Activated T-cell treated with anti-CD3 and anti-CD28 coated beads for 24 hours (primary cell): ENCODE results near the gene SEC14L3.

Source experiments
- DNase-seq: peaks from one replicate; pipeline ENCODE4 v3.0.0-alpha.2; 2020; ENCODE audit warnings: low read depth

The SEC14L3 gene

DNA sequence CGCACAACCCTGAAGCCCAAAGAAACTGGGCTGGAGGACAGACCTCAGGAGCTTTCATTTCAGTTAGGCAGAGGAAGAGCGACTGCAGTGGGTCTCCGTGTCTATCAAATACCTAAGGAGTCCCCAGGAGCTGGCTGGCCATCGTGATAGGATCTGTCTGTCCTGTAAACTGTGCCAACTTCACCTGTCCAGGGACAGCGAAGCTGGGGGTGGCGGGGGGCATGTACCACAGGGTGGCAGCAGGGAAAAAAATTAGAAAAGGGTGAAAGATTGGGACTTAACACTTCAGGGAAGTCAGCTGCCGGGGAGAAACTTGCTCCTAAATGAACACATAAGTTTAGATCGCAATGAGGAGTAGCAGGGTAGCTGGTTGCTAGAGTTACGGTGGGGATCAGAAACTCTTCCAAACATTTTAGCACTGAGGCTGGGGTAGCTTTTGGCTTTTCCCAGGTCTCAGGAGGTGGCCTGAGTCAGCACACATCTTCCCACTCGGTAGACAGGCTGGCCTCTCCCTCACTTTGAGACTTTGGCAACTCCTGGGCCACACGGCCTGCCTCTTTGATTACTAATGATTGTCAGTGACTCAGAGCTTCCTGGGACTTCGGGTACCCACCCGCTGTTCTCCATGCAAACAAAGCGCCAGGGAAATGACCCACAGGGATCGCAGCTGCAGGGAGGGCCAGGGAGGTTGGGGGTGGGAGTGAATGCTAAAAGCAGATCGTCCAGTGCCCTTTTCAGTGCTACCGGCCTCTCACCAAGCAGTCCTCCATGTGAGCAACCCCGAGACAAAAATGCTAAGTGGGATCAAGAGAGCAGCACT is 49.1 kb downstream of the SEC14L3 start:
- DNase-seq = no peak

DNA sequence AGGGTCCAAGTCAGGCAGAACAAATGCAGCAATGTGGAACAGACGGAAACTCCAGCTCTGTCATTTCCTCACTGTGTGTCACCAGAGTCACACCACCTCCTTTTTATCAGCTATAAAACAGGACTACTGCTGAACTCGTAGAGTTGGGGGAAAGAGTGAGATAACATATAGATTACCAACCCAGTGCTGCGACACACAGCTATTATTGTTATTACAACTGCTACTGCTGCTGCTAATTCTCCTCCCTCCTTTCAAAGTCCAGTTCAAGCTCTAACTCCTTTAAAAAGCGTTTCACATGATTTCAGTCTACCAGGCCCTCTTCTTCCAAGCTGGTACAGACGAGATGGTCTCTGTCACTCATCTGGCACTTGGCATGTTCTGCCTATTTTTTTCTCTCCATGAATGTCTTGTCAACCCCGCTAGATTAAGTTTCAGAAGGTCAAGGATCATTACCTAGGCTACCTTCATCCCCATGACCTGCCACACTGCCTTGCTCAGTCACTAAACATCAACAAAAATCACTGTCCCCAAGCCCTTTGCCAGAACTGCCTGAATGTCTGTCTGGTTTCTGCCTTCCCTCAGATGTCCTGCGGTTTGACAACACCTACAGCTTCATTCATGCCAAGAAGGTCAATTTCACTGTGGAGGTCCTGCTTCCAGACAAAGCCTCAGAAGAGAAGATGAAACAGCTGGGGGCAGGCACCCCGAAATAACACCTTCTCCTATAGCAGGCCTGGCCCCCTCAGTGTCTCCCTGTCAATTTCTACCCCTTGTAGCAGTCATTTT is 49.9 kb downstream of the SEC14L3 start:
- DNase-seq = no peak

DNA sequence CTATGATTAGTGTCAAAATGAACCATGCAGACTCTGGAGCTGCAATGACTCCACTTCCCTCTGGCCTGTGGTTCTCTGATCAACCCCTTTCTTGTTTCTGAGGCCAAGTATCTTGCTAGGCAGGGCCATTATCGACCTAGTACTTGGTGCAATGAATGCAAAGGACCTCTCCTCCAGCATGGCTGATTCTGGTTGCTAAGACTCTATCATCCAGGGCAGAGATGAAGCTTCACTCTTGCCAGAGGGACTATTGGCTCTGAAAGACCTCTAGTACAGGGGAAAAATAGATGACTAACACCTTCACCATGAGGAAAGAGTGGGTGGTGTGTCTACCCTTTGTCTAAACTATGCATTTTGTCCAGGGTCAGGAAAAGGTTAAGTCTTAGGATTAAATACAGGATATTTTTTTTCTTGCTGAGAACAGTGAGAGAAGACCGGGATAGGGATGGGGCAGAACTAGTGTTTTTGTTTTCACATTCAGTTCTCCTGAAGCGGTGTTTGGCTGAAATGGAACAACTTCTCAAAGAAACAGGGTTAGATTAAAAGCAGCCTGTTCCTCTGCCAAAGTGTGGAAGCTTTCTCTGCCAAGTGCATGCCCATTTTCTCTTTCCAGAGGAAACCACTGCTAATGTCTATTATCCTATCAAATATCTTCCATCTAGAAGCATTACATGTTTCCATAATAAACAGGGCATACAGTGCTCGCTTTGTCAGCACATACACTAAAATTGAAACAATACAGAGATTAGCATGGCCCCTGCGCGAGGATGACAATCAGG is 51.3 kb downstream of the SEC14L3 start:
- no peak for DNase-seq

DNA sequence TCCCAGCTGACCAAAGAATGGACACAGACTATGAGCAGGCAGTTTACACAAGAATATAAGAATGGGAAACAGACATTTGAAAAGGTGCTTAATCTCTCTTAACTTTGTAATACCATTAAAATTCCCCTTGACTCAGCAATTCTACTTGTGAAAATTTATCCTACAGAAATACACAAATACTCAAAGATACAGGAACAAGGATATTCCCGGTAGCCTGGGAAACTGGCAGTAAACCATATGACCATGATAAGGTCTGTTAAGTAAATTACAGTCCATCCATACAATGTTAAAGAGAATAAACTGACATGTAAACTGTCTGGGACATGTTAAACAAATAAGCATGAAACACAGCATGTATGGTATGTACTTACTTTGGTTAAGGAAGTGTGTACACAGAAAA is 55.0 kb downstream of the SEC14L3 start:
- no peak for DNase-seq

DNA sequence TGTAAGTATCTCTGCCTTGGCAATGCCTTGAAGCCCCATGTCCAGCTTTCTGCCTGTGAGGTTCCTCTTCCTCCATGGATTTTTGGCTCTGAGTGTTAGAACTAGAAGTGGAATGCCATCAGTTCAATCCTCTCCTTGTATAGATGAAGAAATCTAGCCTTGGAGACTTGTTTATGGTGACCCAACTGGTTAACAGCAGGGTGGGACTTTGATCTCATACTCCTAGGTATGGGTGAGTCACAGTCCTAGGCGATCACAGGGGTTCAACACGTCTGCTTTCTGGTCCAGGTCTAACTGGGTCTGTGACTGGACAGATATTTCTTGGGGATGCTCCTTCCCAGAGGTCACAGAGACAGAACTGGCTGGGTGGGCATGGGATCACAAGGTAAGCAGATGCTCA is 55.4 kb downstream of the SEC14L3 start:
- DNase-seq = no peak

DNA sequence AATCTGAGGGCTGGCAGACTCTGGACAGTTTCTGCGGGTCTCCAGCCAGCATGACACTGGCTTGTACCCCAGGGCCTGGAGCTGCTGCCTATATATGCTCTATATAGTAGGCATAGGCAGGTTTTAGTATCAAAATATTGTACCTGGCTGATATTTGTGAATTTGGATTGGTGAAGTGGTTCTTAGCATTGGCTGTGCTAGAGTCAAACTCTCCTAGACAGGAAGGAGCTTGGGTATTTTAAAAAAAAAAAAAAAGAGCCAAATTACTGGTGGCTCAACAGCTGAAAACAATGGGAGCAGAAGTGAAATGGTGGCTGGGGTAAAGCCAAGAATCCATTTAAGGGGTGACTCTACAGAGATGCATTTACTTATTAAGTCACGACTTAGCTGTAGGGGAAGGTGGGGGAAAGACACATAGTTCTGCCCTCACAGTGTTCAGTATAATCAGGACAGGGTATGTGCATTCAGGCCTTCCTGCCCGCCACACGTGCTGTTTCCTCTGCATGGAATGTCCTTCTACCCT is 57.2 kb downstream of the SEC14L3 start:
- no peak for DNase-seq

DNA sequence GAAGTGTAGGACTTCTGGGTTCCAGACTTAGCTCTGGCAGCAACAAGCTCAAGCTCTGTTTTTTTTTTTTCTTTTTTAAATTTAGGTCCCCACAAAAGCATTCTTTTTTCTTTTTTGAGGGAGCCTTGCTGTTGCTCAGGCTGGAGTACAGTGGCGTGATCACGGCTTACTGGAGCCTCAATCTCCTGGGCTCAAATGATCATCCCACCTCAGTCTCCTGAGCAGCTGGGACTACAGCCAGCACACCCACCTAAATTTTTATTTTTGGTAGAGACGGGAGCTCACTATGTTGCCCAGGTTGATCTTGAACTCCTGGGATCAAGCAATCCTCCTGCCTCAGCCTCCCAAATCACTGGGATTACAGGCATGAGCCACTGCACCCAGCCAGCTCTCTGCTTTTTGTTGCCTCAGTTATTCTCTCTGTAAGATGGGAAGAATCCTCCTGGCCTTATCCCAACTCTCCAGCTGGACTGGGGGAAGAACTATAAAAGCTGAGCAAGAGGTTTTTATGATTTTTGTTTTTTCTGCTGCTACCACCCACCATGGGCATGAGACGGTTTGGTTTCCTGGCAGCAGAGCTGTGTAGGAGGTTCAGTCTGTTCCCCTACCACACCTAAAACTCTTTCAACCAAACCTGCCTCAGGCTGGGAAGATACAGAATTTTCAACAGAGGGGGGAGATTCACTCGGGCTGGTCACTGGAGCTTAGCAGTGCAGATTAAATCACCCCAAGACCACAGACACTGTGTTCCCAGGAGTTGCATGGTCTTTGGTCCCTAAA is 57.9 kb downstream of the SEC14L3 start:
- DNase-seq = no peak

DNA sequence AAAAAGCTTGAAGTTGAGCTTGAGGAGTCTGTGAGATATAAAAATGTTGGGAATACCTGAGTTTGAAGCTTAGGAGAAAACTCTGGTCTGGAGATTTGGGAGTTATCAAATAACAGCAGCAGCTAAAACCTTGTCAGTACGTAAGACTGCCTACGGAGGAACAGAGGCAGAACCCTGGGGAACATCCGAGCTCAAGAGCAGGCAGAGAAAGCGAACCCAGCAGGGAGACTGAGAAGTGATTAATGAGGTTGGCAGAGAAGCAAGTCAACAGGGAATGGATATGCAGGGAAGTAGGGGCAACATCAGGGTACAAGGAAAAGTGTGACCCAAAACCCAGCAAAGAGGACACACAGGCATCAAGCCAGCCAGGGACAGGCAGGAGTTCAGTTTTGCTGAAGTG is 58.8 kb downstream of the SEC14L3 start:
- no peak for DNase-seq

DNA sequence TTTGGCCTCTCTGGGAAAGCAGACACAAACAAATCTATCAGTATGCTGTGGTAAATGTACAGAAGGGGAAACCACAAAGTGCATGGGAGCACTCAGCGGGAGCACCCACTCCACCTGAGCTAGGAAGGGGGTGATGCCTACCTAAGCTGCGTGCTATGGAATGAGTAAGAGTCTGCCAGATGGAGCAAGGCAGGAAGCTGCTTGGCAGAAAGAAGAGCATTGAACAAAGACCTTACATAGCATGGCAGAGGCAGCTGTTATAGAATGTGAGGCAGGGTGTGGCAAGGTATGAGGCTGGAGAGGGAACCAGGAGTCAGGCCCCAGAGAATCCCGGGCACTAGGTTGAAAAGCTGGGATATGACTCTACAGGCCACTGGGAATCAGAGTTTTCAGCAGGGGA is 60.0 kb downstream of the SEC14L3 start:
- DNase-seq = no peak
